Sigmoid colon (tissue), 7 donors: Measurements from ENCODE around the gene B4GALNT2. TPM values are rescaled to one million over a fixed set of nuclear protein-coding genes. Genes with fewer than 3 reads are reported as not detected.

ENCODE experiments used
- DNase-seq: peaks from one replicate; pipeline ENCODE4 v3.0.0-alpha.2; 2019
- H3K27ac ChIP-seq, 4 donors: fragments of 200-600 bp; sonication (generic); one replicate each; pipeline ENCODE4 v1.5.1; 2016 to 2019; ENCODE audit warnings: mild to moderate bottlenecking in 1 of 4
- H3K27me3 ChIP-seq, 3 donors: fragments of 200-600 bp; sonication (generic); one replicate each; pipeline ENCODE4 v1.5.1; 2019; ENCODE audit warnings: mild to moderate bottlenecking in 1 of 3
- H3K36me3 ChIP-seq, 4 donors: fragments of 200-600 bp; sonication (generic); one replicate each; pipeline ENCODE4 v1.5.1; 2016 to 2019
- H3K4me1 ChIP-seq, 4 donors: fragments of 200-600 bp; sonication (generic); one replicate each; pipeline ENCODE4 v1.5.1; 2017 to 2019
- H3K4me3 ChIP-seq, 4 donors: fragments of 200-600 bp; sonication (generic); one replicate each; pipeline ENCODE4 v1.5.1; 2017 to 2019; ENCODE audit warnings: mild to moderate bottlenecking in 2 of 4, moderate library complexity in 1 of 4
- H3K9me3 ChIP-seq, 4 donors: fragments of 200-600 bp in 3 of 4; sonication (generic) in 3 of 4; one replicate each; pipeline versions ENCODE4 v1.5.1 to v1.6.1; 2013 to 2019
- CTCF ChIP-seq, 4 experiments: fragments of 450-650 bp in 3 of 4; fragments of 200-600 bp in 1 of 4; IDR thresholded peaks; one replicate each; pipeline ENCODE4 v1.5.1; 2016 to 2019; ENCODE audit warnings: antibody characterized with exemption in 4 of 4, mild to moderate bottlenecking in 3 of 4, moderate library complexity in 2 of 4
- EP300 ChIP-seq, 4 donors: sonication (generic); formaldehyde crosslinking; IDR thresholded peaks; one replicate each; pipeline ENCODE4 v1.6.1; 2017; ENCODE audit warnings: antibody characterized with exemption in 4 of 4
- POLR2A ChIP-seq, 2 donors: fragments of 450-650 bp; IDR thresholded peaks; one replicate each; pipeline ENCODE4 v1.6.1; 2016; ENCODE audit warnings: antibody characterized with exemption in 2 of 2, mild to moderate bottlenecking in 2 of 2, moderate library complexity in 2 of 2
- POLR2AphosphoS5 ChIP-seq, 4 donors: sonication (generic); formaldehyde crosslinking; IDR thresholded peaks; one replicate each; pipeline ENCODE4 v1.6.1; 2017; ENCODE audit warnings: antibody characterized with exemption in 4 of 4
- WGBS, 2 donors: extraction: QIAGEN DNeasy Blood & Tissue Kit; methylation state at CpG; one replicate each; pipeline ENCODE4 v1.1.7; 2013; 5-methylcytosine and 5-hydroxymethylcytosine counted together
- intact Hi-C: fragments of 100-400 bp; cut with DNase I; formaldehyde crosslinking; loops from one replicate; pipeline ENCODE4 v1.15.1; 2023
- polyA plus RNA-seq, 3 donors: library from polyadenylated mRNA; stranded (reverse); fragments of 200-250 nt; gene quantifications; one replicate each; pipeline ENCODE4 v1.2.3, GENCODE V29; 2013
- total RNA-seq, 4 donors: library from RNA; depleted of rRNA; stranded (reverse); fragments of >200 nt; gene quantifications; one replicate each; pipeline ENCODE4 v1.1.0, GENCODE V29; 2016
- donor health status: healthy with polysubstance abuse.
- donor health status: Bipolar disorder and iron deficiency.
- donor health status: healthy.

B4GALNT2 gene
- total and polyA plus RNA-seq, 7 donors = 2.4 to 4.1 (median 3.9) TPM; not detected in 4

GRCh38 chr17:49209061-49209571 lies 76.5 kb downstream of the B4GALNT2 start:
- intact Hi-C loops = no loop called here
- WGBS, 2 donors = 71 to 79% methylated on average over 10 of the region's 10 CpGs
- Histone ChIP-seq H3K27me3 (peaks cover 0 to 22% (median 0%) of the 10 kb centered on the region in 3 donors), H3K36me3 (no peaks in the 10 kb centered on the region), H3K4me1 (no peaks in the 10 kb centered on the region), H3K9me3 (no peaks in the 10 kb centered on the region), H3K27ac (peak overlapping the region in 1 of 4 donors; percentile 58), H3K4me3 (no peak overlapping the region)
- TF ChIP-seq POLR2A (IDR thresholded peaks at IDR 0.05) (no peak), EP300 (IDR thresholded peaks at IDR 0.05) (no peak), POLR2AphosphoS5 (IDR thresholded peaks at IDR 0.05) (no peak), CTCF (IDR thresholded peaks at IDR 0.05) (no peak)
- DNase-seq = no peak

- TF ChIP-seq EP300 (IDR thresholded peaks at IDR 0.05) = no peak
- peak in 3 of 4 donors; percentile 31 to 37 (median 34) for TF ChIP-seq POLR2AphosphoS5 (IDR thresholded peaks at IDR 0.05)
- Histone ChIP-seq H3K4me3 (peak within 1 kb of the TSS in 3 of 4 donors; percentile 31 to 35 (median 31)), H3K27me3 (peaks cover 0 to 22% (median 0%) of the 10 kb centered on the region in 3 donors), H3K9me3 (no peaks in the 10 kb centered on the region), H3K4me1 (no peaks in the 10 kb centered on the region), H3K27ac (peak within 1 kb of the TSS; percentile 39 to 61 (median 57)), H3K36me3 (no peaks in the 10 kb centered on the region)
- WGBS, 2 donors = 25 to 58% methylated on average over 22 of the region's 22 CpGs
- no peak for DNase-seq
- intact Hi-C loops = no loop called here
Measured at GRCh38 chr17:49210158-49211029, 77.8 kb downstream of the B4GALNT2 start, which contains the start of the genes ABI3 and GNGT2. ABI3 (plus strand) TSS chr17:49210707; CDS start chr17:49210725, 18 bp downstream. GNGT2 (minus strand) TSS chr17:49210574; CDS start chr17:49207422, 3,152 bp downstream.

- Histone ChIP-seq H3K4me3 (no peak overlapping the region), H3K27me3 (peaks cover 0 to 22% (median 0%) of the 10 kb centered on the region in 3 donors), H3K4me1 (no peaks in the 10 kb centered on the region), H3K27ac (no peak overlapping the region), H3K36me3 (no peaks in the 10 kb centered on the region), H3K9me3 (no peaks in the 10 kb centered on the region)
- WGBS, 2 donors = 52 to 78% methylated on average over 5 of the region's 5 CpGs
- TF ChIP-seq CTCF (IDR thresholded peaks at IDR 0.05) (no peak), POLR2A (IDR thresholded peaks at IDR 0.05) (no peak), POLR2AphosphoS5 (IDR thresholded peaks at IDR 0.05) (no peak), EP300 (IDR thresholded peaks at IDR 0.05) (no peak)
- DNase-seq = no peak
- intact Hi-C loops = no loop called here
Measured at GRCh38 chr17:49213399-49213798, 80.8 kb downstream of the B4GALNT2 start.

GRCh38 chr17:49213847-49214246 lies 81.3 kb downstream of the B4GALNT2 start:
- peaks cover 0 to 22% (median 0%) of the 10 kb centered on the region in 3 donors for H3K27me3 ChIP-seq
- no peaks in the 10 kb centered on the region for H3K9me3 ChIP-seq
- peak overlapping the region in 2 of 4 donors; percentile 20 to 23 for H3K27ac ChIP-seq
- TF ChIP-seq EP300 (IDR thresholded peaks at IDR 0.05) (no peak), POLR2A (IDR thresholded peaks at IDR 0.05) (no peak), POLR2AphosphoS5 (IDR thresholded peaks at IDR 0.05) (no peak), CTCF (IDR thresholded peaks at IDR 0.05) (no peak)
- H3K4me1 ChIP-seq = no peaks in the 10 kb centered on the region
- no peaks in the 10 kb centered on the region for H3K36me3 ChIP-seq
- no peak for DNase-seq
- 84 to 85% methylated on average over 2 of the region's 2 CpGs for WGBS, 2 donors
- intact Hi-C loops = no loop called here
- H3K4me3 ChIP-seq = no peak overlapping the region
